ENCODE measurements around the gene MX2.
"Not testable (repeated sequence)": the region's sequence is repeated elsewhere in the genome, so short reads cannot be mapped to it uniquely, and the experiment has no call there.

MX2 gene

GRCh38 chr21:41387824-41388223 lies 26.0 kb downstream of the MX2 start:
- ATAC-seq, result no peak

- no peak for ATAC-seq
Observed at GRCh38 chr21:41388259-41388658, 26.4 kb downstream of the MX2 start.

- ATAC-seq, result no peak
Observed at GRCh38 chr21:41390043-41390639, 28.3 kb downstream of the MX2 start.

- ATAC-seq, result no peak
Observed at GRCh38 chr21:41393876-41394465, 32.1 kb downstream of the MX2 start.

- ATAC-seq, result no peak
Observed at GRCh38 chr21:41396558-41397075, 34.8 kb downstream of the MX2 start.

- ATAC-seq, result no peak
Observed at GRCh38 chr21:41397471-41397891, 35.7 kb downstream of the MX2 start.

GRCh38 chr21:41398251-41398650 lies 36.4 kb downstream of the MX2 start:
- ATAC-seq, result no peak

- ATAC-seq, result no peak
Observed at GRCh38 chr21:41398831-41399230, 37.0 kb downstream of the MX2 start.

GRCh38 chr21:41399246-41399800 lies 37.5 kb downstream of the MX2 start:
- ATAC-seq, result no peak

GRCh38 chr21:41402231-41402630 lies 40.4 kb downstream of the MX2 start:
- ATAC-seq, result no peak

GRCh38 chr21:41402796-41403195 lies 41.0 kb downstream of the MX2 start:
- ATAC-seq, result no peak

- no peak for ATAC-seq
Observed at GRCh38 chr21:41403331-41403730, 41.5 kb downstream of the MX2 start.

- no peak for ATAC-seq
Observed at GRCh38 chr21:41403966-41404365, 42.1 kb downstream of the MX2 start.

- no peak for ATAC-seq
Observed at GRCh38 chr21:41405321-41405720, 43.5 kb downstream of the MX2 start.

- ATAC-seq, result no peak
Observed at GRCh38 chr21:41406340-41406739, 44.5 kb downstream of the MX2 start.

GRCh38 chr21:41407541-41408460 lies 46.0 kb downstream of the MX2 start:
- no peak for ATAC-seq

GRCh38 chr21:41410361-41410760 lies 48.5 kb downstream of the MX2 start:
- ATAC-seq, result no peak

- ATAC-seq, result no peak
Observed at GRCh38 chr21:41410767-41411448, 49.1 kb downstream of the MX2 start.

- ATAC-seq, result no peak
Observed at GRCh38 chr21:41411449-41412089, 49.7 kb downstream of the MX2 start.

GRCh38 chr21:41417505-41417904 lies 55.7 kb downstream of the MX2 start:
- ATAC-seq, result not testable (repeated sequence)

- ATAC-seq, result no peak
Observed at GRCh38 chr21:41418393-41418792, 56.6 kb downstream of the MX2 start.
